NCI-H1436 (cell line): ENCODE data around the gene FRMD3.

ENCODE experiments used
- DNase-seq: peaks from one replicate; lab custom pipeline; 2025; lab: John Stamatoyannopoulos, UW

Gene FRMD3

DNA sequence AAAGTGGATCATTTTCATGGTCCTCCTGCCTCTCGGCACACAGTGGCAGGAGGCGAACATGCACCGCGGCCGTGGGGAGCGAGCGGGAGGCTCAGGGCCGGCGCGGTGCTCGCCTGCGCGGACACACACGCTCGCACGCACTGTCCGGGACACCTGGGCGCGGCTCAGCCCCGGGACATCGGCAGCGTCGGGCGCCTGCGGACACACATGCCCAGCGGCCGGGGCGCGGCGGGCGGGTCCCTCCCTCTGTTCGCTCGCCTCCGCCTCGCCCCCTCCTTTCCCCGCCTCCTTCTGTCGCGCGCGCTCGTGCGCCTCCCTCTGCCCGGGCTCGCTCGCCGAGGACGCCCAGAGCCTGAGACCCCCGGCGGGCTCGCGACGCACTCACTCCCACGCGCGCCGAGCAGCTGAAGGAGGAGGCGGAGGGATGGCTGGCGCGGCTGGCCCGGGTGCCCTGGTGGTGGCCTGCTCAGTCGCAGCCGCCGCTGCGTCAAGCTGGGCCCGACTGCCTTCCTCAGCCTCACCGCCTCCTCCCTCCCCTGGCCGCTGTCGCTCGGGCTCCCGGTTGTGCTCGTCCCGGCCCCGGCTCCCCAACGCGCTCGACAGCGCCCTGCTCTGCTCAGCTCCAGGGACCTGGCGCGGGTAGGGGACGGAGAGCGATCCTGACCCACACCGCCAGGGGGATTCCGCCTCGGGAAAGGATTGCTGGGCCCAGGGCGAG, at the start of gene FRMD3:
FRMD3 (minus strand) TSS at position 230 of the 718 bp plus-strand sequence; CDS start at position 60, 170 bp downstream.
- peak; percentile 88 for DNase-seq

DNA sequence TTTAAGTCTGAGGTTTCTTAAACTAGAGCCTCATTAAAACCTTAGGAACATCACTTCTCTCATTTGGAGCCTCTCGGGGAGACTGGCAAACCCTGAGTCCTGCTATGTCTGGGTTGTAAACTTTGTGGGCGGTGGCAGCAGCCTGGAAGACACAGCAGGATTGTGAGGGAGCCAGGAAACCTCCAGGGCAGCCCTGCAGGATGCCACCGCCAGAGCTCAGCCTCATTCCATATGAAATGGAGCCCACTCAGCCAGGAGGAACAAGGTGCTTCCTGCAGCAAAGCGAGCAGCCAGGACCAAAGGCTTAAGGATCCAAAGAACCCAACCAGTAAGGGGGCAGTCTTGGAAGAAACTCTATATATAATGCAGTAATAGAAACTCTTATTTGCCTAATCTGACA, 46.8 kb upstream of the FRMD3 start:
- DNase-seq = no peak

DNA sequence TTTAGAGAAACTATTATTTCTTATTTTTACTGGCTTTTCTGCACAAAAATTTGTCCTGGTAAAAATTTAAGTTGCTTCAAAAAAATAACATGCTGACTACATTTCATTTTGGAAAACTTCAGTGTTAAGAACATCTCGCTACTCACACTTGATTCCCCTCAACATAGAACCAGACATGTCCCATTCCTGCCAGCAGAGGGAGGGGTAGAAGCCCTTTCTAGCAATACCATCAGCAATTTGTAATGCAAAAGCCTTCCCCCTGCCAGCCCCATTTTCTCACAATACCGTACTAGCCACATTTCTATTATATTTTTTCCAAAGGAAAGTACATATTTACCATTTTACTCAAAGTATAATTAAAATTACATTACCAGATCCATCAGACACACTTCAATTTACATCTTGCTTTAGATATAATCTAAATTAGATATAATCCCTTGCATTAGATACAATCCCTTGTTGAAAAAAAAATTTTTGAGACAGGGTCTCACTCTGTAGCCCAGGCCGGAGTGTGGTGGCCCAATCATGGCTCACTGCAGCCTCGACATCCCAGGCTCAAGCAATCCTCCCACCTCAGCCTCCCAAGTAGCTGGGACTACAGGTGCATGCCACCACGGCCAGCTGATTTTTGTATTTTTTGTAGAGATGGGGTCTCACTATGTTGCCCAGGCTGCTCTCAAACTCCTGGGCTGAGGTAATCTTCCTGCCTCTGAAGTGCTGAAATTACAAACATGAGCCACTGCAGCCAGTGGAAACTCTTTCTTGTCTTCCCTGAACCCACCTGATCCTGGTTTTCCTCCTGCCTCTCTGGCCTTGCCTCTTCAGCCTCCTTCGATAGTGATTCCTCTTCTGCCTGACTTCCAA, 45.2 kb upstream of the FRMD3 start:
- DNase-seq = peak; percentile 54

DNA sequence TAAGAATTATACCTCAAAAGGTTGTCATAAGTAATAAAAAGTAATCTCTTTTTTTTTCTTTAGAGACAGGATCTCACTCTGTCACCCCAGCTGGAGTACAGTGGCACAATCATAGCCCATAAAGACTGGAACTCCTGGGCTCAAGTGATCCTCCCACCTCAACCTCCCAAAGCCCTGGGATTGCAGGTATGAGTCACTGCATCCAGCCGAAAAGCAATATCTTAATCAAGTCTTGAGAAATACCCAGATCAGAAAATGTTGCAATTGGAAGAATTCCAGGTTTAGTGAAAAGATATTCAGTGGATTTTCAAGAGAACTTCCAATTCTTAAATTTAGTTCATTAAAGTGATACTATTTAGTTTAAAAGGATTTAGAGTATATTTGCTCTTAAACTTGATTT, 43.8 kb upstream of the FRMD3 start:
- DNase-seq = no peak

DNA sequence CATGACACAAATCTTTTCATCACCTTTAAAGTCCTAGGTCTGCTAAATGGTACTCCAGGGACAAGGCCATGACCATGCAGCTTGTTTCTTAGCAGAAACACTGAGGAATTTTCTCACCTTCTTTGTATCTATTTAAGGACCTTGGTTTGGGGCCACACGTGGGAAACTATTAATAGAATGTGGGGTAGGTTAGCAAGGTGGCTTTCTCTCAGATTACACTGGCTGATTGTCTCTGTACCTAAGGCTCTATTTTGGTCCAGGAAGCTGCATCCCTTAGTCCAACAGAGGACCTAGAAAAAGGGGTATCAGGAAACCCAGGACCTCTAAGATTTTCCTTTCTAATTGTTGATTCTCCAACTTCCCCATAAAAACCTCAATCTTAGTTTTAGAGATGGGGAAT, 36.3 kb upstream of the FRMD3 start:
- DNase-seq = no peak

DNA sequence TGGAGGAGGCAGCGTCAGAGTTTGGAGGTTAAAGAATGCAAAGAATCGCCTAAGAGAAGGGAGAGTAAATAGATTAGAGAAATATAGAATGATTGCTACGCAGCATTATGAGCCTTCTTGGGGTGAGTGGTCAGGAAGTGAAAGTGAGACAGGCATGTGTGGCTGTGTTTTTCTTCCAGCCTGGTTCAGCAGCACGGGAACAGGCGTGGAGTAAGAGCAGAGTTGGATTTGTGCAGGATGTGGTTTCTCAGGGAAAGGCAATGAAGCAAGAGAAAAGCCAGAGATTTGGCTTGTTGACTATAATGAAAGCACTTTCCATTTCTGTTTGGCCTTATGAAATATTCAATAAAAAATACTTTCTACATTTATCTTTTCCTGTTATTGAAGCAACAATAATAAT, 34.3 kb upstream of the FRMD3 start:
- DNase-seq = no peak

DNA sequence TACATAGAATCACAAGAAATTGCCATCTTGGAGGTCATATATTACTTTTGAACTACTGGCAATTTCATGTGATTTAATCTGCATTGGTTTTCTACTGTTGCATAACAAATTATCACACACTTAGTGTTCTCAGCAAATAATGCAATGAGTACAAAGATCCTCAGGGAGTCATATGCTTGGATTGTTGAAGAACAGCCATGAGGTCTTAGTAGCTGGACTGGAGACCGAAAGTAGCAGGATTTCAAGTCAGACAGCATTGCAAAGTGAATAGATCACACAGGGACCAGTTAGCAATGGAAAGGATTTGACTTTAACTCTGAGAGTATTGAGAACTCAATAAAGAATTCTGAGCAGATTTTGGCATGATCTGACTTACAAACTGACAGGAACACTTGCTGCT, 32.2 kb upstream of the FRMD3 start:
- DNase-seq = no peak

DNA sequence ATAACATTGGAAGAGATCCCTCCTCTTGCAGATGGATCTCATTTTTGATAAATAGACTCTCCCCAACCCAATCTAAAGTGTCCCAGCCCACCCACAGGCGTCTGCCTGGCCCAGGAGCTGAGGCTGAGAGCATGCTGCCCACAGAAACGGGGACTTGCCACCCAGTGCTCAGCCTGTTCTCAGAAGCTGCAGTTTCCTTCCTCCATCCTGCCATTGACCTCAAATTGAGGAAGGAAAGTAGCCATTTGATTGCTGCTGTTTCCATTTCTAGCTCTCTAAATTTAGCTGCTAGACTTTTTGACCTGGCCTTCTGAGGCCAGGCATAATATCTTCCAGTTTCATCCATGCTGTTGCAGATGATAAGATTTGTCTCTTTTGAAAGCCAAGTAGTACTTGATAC, 31.1 kb upstream of the FRMD3 start:
- no peak for DNase-seq

DNA sequence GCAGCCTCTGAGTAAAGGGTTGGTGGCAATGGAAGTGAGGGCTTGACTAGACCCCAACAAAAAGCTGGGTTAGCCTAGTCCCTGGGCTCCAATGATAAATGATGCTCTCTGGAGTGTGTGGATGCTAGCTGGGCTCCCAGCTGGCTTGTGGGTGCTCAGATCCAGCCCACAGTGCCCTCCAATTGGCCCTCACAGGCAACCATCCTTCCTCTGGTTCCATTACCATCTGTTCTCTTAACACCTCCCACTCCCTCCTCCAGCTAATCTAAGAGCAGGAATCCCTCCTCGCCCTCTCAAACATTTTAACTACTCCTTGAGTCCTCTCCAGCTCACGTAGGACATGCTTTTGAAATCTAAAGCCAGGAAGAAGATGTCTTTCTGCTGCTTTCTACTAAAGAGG, 25.2 kb upstream of the FRMD3 start:
- no peak for DNase-seq

DNA sequence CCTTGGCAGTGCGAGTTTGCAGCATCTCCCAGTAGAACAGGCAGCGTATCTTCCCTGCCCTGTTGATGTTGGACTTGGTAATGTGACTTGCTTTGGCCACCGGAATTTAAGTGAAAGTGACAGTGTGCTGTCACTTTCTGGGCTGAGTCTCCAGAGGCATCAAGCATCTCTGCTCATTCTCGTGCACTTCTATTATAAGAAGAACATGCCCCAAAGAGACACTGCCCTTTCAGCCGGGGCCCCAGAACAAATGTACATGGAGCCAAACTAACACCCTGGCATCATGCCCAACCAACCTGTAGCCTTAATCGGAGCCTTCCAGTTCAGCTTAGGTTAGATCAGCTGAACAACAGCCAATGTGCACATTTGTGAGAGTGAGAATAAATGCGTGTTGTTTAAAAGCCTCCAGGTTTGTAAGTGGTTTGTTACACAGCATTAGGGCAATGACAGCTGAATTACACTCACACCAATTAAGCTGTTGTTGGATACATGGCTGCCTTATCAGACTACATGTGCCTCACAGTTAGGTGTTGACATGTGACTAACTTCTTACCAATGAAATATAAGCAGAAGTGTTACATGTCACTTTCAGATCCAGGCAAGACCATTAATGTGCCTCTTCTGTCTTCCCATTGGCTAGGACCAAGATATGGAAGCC, 22.1 kb upstream of the FRMD3 start:
- DNase-seq = no peak

DNA sequence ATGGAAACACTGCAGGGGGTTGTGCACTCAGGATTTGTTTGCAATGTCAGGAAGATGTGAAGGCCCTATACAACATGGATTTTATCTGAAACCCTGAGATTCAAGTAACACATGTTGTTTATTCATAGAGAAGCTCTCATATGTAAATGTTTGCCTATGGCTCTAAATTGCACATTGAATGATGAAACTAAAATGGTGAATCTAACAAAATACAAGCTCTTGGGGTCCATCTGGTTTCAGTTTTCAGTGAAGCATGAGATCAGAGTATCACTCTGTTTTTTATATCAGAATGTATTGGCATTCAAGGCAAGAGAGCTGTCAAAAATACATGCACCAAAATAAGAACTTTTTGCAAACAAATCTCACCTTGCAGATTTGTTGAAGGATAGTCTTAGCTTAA, 19.6 kb upstream of the FRMD3 start:
- no peak for DNase-seq

DNA sequence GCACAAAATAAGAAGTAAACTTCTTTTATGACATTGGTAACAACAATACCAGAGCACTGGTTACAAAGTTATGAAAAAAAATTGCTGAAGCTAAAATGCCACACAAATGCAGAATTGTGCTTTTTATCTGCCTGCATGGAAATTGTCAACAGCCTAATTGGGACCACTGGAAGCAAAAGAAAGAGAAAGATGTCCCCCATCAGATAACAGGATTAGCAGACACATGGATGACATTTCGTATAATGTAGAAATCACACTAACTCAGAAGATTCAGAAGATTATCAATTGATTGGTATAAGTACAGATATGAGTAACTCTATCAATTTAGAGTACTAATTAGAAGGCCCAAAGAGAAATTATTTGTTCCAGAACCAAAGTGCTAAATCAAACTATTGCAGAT, 19.1 kb upstream of the FRMD3 start:
- DNase-seq = no peak

DNA sequence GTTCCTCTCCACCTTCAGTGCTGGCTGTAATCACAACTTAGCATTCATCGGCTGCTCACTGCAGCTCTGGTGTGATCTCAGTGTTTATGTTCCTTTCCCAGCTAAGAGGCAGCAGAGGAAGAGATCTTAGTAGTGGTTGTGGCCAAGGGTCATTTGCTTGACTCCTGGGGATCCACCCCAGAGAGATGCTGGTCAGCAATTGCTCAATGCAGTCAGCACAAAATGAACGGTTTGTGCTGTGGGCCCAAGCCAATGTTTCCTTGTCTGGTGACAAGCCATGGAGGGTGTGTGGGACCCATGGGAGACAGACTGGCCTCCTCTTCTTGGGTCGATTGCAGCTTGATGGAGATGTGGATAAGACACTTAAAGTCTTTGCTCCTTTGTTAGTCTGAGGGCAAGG, 16.1 kb upstream of the FRMD3 start:
- no peak for DNase-seq

DNA sequence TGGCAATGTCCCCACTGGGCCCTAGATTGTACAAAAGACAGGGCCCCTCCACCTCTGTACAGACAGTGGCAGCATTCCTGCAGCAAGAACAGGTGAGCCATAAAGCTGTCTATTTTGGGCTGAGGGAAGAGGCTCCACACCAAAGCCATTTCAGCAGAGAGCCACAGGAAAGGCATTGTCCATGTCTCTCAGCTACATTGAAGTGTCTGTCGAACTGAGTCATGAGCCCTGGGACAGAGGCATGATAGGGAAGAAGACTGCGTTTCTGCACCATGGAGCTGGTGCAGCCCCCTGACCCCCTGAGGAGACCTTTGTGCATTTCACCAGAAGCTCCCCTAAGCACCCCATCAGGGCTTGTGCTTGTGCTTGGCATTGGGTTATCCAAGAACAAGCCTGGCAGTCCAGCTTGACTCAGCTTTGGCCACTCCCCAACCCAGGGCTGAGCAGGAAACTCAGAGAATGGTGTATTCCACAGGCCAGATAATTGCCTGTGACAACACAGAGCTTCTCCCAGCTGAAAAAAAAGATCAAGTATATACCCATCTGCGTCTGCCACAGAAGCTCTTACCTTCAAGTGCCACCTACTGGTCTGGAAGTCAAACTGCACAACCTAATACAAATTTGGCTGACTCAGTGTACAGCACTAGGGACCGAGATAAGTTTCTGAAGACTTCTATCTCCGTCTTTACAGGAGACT, 5.9 kb upstream of the FRMD3 start:
- peak; percentile 63 for DNase-seq

DNA sequence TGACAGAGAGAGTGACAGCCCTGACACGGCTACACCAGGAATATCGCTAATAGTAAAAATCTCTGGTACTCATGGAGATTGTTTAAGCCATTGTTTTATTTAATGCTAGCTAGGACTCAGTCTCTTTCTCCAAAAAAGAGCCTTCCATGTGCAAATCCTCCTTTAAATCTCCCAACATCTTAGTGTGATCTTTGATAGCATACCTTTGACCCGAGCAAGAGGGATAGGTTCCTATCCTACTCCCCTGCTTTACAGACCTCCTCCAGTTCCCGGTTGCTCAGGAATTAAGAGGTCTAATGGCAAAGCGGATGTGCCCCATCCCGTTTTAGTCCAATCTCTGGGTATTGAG, 663 bp upstream of the FRMD3 start:
- DNase-seq = no peak

DNA sequence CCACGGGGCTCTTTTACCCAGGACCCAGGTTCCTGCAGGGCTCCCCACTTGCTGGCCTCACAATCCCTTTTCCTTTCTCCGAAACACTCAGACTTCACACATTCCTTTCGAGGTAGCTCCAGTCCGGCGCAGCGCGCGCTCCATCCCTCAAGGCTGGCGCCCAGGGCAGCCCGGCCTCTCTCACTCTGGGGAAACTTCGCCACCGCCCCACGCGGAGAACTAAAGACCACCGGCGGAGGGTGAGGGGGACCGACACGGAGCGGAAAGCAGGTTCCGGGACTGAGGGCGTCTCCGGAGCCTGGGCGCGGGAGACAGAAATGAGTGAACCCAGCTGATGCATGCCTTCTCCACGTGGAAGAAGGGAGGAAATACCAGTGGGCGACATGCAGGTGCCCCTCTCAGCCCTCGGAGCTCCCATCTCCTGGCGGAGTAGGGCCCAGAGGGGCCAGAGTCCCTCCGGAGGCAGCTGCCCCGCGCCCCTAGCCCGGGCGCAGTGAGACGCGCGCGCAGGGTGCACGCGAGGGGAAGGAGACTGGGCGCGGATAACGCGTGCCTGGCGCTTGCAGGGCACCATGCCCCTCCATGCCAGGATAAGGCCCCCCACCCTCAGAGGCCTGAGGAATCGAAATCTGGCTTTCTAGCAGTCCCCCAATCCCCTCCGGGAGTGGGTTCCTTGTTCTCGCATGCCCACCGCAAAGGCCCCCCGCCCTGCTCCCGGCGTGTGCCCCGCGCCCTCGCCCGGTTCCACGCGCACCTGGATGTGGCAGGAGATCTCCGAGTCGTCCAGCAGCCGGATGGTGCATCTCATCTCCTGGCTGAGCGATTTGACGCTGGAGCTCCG, 650 bp downstream of the FRMD3 start:
- no peak for DNase-seq

DNA sequence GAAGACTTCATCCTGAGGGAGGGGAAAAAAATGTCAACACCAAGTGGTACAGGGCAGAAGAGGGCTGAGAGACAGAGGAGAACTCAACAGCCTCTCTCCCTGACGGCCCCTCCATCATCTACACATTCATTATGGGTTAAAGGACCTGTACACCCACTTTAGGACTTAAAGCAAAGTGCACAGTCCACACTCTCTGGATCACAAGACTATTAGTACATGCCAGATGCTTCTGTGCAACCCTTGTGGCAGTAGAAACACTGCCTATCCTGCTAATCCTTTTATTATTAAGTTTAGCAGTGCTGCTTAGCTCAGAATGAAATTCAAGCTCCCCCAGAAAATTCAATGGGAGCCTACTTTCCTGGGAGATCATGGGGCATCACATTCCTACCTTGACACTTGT, 1.9 kb downstream of the FRMD3 start:
- no peak for DNase-seq

DNA sequence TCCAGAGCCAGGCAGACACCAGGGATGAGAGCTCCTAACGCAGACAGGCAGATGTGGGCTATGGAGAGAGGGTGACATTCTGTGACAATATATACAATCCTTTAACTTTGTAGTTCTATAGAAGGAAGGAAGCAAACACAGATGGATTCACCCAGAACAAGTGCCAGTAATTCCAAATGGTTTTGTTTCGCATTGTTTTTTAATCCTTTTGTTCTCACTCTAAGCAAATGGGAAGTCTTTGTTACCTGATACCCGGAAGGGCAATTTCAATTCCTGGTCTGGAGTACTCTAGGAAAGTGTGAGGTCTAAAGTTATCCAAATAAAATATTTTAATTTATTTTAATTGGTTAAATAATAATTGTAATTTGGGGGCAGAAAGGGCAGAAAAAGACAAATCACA, 2.5 kb downstream of the FRMD3 start:
- DNase-seq = no peak

DNA sequence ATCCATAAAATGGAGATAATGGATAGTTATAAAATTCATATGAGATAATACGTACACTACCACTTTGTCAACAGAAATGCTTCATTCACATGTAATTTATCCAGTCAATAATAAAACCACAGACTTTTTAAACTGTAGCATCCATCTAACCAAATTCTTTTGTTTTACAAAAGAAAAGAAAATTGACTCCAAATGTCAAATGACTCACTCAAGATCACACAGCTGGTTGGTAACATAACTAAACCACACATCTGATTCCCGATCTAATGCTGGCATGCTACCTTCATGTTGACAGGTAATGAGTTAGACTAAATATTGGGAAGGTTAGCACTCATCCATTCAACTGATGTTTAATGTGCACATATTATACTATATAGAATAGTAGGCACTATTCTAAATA, 4.9 kb downstream of the FRMD3 start:
- no peak for DNase-seq

DNA sequence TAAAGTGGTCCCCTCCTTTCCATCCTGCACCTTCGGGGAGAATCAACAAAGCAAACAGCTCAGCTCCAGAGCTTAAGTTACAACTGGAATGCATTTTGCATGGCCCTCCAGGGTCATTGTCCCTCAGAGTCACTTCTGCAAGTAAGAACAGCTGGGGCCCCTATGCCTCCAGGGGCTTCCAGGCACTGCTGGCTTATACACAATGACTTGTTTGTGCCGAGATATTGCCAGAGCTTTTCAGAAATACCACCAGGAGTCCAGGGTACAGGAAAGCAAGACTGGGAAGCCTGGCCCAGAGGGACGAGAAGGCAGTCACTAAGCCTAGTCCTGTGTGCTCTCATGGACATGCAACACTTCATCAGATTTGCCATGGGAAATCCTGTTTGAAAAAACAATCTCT, 11.3 kb downstream of the FRMD3 start:
- DNase-seq = no peak

DNA sequence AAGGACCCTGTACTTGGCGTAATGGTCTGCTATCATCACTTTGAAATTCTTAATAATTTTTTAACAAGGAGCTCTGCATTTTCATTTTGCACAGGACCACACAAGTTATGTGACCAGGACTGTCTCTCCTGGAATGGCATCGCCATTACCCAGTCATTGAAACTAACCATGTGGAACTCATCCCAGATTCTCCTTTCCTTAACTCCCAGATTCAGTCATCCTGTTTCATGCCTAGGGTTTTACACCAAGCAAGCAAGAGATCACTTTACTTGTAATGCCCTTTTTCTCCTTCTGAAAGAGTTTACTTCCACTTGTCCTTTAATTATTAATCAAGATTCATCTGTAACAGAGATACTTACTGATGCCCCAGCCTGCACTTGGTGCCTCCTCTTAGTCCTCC, 12.0 kb downstream of the FRMD3 start:
- DNase-seq = no peak

DNA sequence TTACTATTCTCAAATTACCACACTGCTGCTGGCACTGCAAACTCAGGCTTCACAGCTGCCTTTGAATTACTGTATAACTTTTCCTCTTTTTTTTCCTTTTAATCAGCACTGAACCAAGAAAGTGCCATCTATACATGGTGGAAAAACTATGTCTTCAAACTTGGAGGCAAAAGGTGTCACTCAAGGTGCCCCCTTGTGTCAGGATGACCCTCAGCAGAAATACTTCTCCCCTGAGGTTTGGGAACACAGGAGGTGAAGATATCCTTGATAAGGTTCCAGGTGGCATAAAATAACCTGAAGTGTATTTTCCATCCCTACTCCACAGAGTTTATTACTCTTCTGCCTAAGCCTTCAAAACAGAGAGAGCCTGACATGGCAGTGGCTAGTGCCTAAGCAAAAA, 14.5 kb downstream of the FRMD3 start:
- DNase-seq = no peak
